GM18907 (cell line): ENCODE measurements around the gene MAMDC4.
A peak's percentile ranks its signal among the peaks of the same experiment; 100 is the strongest.
"Not testable (repeated sequence)": the region's sequence is repeated elsewhere in the genome, so short reads cannot be mapped to it uniquely, and the experiment has no call there.

ENCODE experiments used
- ATAC-seq: cut with Tn5 transposase; IDR thresholded peaks from one replicate; pipeline ENCODE4 v1.9.1; 2021; ENCODE audit warnings: mild to moderate bottlenecking, moderate library complexity; ENCODE audit not compliant: unreplicated experiment

The MAMDC4 gene

GRCh38 chr9:136837856-136838277 is 14.3 kb upstream of the MAMDC4 start:
- ATAC-seq = not testable (repeated sequence)

DNA sequence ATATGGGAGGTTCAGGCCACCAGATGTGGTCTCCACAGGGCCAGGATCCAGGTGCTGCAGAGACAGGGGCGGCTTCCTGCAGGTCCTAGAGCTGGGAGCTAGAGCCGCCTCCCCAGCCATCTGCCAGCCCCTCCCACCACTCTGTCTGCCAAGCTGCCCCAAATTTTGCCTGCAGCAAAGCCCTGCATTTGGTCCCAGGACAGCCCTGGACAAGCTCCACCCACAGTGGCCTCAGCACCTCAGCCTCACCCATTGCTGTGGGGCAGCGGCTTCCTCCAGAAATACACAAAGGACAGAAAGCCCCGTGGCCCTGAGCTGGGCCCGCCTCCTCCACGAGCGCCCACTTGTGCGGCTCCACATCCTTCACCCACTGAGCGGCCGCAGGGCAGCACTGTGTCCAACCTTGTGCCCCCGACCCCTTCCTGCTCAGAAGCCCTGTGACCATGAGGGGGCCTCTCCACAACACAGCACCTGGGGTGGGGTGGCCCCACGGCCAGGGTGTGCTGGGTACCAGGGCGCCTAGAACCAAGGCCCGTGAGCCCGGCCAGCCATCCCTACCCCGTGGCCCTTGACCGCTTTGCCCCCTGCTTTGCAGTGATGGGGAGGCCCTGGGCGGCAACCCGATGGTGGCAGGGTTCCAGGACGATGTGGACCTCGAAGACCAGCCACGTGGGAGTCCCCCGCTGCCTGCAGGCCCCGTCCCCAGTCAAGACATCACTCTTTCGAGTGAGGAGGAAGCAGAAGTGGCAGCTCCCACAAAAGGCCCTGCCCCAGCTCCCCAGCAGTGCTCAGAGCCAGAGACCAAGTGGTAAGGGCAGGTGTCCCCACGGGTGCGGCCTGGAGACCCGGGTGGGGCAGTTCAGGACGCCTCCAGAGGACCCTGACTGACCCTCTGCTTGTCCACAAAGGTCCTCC is 13.6 kb upstream of the MAMDC4 start:
- no peak for ATAC-seq

DNA sequence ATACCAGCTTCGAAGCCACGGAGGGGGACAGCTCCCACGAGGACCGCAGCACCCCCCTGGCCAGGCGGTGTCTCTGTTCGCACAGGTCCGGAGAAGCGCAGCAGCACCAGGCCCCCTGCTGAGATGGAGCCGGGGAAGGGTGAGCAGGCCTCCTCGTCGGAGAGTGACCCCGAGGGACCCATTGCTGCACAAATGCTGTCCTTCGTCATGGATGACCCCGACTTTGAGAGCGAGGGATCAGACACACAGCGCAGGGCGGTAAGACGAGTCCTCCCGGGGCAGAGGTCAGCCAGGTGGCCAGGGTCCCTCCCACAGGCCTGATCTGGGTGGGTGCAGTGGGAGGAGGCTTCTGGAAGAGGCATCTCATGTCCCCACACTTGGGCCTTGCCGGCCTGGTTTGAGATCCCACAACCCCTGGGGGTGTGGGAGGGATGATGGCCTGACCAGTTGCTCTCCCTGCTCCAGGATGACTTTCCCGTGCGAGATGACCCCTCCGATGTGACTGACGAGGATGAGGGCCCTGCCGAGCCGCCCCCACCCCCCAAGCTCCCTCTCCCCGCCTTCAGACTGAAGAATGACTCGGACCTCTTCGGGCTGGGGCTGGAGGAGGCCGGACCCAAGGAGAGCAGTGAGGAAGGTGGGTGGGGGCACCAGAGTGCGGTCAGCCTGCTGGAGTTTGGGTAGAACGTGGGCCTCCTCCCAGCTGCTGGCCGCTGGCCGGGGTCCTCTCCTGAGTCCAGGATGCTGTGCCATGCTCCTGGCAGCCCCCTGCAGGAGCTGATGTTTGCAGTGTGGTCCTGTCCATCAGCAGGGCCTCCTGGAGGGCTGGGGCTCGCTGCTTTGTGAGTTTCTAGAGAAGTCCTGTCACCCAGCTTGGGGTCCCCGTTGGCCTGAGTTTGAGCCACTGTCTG is 12.7 kb upstream of the MAMDC4 start:
- no peak for ATAC-seq

GRCh38 chr9:136840140-136840876 is 11.8 kb upstream of the MAMDC4 start:
- ATAC-seq = no peak

DNA sequence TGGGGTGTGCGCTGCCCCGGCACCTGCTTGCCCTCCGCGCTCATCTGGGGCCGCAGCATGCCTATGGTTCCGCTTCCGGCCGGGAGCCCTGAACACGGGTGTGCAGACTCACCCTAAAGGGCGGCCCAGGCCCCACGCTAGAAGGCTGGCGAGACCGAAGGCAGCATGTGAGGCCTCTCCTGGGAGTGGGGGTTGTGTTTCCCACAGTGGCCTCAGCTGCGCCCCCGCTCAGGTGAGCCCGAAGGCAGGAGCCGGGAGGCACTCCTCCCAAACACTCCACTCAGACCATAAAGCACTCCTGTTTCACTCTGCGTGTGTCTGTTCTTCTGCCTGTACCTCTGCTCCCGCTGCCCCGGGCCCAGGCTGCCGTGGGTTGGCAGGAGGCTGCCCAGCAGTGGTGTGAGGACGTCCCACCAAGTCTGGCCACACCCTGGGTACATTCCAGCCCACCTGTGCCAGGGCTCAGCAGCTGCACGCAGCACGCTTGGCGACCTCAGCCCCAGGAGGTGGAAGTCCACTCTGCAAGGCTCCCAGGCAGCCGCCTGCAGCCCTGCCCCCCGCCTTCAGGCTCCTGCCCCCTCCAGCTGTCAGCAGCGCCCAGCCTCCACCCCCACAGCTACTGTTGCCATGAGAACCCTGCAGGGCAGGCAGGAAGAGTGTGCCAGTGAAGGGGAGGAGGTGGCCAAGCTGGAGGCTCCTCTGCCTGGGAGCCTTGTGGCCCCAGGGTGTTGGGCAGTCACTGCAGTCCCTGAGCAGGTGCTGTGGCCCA is 11.1 kb upstream of the MAMDC4 start:
- ATAC-seq = no peak

- ATAC-seq = not testable (repeated sequence)
These were observed 10.3 kb upstream of the MAMDC4 start for GRCh38 chr9:136841646-136842379.

DNA sequence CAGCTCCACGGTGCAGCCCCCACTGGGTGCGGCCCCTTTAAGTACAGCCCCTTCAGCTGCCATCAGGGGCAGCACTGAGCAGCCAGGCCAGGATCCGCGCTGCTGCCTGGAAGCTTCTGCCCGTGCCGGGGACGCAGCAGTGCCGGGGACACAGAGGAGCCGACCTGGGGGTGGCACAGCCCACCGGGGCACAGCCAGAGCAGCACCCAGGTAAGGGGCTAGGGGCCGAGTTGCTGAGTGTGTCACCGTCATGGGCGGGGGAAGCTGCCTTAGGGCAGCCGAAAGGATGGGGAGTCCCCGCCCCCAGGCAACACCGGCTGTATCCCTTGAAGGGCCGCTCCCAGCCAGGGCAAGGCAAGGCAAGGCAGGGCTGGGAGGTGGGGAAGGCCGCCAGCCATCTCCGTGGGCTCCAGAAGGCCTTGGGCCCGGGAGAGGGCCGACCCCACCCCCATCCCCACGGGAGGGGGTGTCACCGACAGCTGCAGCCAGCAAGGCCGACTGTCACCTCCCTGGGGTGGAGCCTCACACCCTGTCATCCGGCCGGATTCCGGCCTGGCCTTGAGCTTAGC is 9.7 kb upstream of the MAMDC4 start, which contains the start of gene AJM1:
TSS of gene AJM1 (plus strand) at position 99 of the 569 bp plus-strand sequence. CDS start 1,937 bp downstream, outside the sequence.
- ATAC-seq = peak; percentile 70

DNA sequence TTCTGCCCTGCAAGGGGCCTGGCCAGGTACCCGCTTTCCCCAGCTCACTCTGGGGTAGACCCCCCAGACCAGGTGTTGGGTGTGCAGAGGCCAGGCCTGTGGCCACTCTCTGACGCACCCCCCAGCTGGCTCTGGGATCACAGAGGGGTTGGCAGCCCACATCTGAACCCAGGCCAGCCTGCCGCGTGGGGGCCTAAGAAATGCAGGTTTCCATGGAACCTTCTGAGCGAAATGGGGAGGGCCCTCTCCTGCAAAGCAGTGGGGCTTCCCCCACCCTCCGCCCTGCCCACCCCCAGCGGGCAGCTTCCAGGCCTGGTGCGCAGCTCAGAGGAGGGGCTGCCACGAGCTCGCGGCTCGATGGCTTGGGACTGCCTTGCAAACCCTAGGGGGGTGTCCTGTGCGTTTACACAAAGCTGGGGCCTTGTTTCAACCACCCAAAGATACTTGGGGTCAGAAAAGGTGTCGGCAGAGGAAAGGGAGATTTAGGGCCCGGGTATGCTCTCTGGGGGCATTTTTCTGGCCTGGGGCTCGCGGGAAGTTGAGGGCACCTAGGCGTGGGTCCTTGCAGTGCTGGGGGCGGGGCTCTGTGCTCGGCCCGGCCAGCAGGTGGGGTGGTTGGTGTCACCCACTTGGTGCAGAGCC is 8.9 kb upstream of the MAMDC4 start:
- ATAC-seq = not testable (repeated sequence)

DNA sequence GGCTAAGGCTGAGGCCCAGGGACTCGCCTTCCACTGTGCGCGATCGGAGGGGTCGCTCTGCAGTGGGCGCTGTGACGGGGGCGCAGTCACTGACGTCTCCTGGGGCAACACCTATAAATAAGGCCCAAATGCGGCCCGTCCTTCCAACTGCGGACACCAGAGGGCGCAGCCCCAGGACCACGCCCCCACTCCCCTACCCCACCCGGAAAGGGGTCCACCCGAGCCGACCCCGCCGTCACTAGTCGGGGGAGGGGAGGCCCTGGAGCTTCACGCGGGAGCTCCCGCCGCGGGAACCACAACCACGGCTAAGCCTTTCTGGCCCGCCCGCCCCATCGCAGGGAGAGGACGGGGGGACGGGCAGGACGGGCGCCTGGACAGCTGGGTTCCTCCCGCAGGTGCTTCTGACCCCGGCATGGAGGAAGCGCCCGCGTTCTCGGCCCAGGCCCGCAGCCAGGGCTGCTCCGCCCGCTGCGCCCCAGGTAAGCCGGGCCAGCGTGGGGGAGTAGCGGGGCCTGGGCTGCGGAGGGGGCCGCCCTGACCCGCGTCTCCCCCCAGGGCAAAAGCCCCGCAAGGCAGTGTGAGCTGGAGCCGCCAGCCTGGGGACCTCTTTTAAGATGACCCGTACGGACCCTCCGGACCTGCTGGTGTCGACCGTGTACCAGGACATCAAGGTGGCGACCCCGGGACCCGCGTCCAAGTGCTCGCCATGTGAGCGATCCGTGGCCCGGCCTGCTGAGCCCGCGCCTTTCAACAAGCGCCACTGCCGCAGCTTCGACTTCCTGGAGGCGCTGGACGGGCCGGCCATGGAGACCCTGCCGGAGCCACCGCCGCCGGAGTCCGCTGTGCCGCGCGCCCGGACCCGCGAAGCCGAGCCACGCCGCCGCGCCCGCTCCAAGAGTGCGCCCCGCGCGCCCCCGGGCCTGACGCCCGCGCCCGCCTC is 8.1 kb upstream of the MAMDC4 start:
- ATAC-seq = not testable (repeated sequence)

GRCh38 chr9:136844761-136845464 is 7.2 kb upstream of the MAMDC4 start:
- no peak for ATAC-seq

DNA sequence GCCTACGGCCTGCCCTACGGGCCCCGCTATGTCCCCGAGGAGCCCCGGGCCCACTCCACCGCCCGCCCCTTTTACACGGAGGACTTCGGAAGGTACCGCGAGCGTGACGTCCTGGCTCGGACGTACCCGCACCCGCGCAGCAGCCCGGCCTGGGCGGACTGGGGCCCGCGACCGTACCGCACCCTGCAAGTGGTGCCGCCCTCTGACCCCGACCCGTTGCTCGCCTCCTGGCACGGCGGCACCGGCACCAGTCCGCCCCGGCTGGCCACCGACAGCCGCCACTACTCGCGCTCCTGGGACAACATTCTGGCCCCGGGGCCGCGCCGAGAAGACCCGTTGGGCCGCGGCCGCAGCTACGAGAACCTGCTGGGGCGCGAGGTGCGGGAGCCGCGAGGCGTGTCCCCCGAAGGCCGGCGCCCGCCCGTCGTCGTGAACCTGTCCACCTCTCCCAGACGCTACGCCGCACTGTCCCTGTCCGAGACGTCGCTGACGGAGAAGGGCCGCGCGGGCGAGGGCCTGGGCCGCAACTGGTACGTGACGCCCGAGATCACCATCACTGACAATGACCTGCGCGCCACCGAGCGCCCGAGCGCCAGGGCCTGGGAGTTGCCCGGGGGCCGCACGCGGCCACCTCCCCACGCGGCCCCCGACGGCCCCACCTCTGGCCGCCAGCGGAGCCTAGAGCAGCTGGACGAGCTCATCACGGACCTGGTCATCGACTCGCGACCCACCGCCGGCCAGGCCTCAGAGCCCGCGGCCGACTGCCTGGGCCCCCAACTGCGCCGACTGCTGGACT is 6.5 kb upstream of the MAMDC4 start:
- no peak for ATAC-seq

DNA sequence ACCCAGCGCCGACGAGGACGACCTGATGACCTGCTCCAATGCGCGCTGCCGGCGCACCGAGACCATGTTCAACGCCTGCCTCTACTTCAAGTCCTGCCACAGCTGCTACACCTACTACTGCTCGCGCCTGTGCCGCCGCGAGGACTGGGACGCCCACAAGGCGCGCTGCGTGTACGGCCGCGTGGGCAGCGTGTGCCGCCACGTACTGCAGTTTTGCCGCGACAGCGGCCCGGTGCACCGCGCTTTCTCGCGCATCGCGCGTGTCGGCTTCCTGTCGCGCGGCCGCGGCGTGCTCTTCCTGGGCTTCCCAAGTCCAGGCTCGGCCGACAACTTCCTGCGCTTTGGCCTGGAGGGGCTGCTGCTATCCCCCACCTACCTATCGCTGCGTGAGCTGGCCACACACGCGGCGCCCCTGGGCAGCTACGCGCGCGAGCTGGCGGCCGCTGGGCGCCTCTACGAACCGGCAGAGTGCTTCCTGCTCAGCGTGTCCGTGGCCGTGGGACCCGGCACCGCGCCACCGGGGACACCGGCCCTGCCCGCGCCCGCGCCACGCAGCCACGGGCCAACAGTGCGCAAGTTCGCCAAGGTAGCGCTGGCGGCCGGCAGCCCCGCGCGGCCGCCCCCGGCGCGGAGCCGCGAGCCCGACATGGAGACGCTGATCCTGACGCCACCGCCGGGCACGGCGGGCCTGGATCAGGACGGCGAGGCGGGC is 5.6 kb upstream of the MAMDC4 start:
- no peak for ATAC-seq

- no peak for ATAC-seq
These were observed 4.9 kb upstream of the MAMDC4 start for GRCh38 chr9:136847088-136847825.

GRCh38 chr9:136847826-136848392 is 4.2 kb upstream of the MAMDC4 start:
- no peak for ATAC-seq
